ENCODE measurements around the gene BLACAT1.

The BLACAT1 gene

DNA sequence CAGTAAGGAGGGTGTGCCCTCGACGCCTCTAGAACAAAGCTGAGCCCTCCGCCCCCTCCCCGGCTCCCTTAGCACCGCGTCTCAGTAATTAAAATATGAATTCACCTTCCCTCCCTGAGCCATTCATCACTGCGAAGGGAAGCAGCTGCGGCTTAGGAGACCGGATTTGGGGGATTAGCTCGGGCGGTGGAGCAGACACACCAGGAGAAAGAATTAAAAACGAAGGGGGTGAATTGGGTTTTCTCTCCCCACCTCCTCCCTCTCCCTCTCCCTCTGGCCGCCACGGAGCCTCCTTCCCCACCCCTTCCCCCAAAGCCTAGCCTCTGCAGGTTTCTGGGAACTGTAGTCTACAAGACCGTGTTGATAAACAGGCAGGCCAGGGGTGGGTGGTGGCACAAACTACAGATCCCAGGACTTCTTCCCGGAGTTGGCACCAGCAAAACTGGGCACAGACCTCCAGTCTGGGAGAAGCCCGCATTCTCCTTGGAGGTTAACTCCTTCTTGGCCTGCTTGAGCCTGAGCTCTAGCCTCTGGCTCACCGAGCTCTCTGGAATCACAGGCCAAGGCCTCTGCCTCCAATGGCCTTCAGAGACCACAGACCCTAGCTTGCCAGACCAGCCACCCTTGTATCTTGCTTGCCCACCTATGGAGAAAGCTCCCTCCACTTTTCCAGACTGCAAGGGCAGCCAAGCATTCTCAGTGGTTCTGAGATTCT, 10.8 kb downstream of the BLACAT1 start:
- ATAC-seq, result no peak
- TF ChIP-seq ZFP30 (CRISPR knock-in tag; IDR thresholded peaks at IDR 0.05) (no peak), GLIS3 (CRISPR knock-in tag; IDR thresholded peaks at IDR 0.05) (no peak), PPARA (CRISPR knock-in tag; IDR thresholded peaks at IDR 0.05; ENCODE audit: borderline replicate concordance) (no peak), ARNTL (CRISPR knock-in tag; IDR thresholded peaks at IDR 0.05; ENCODE audit: borderline replicate concordance, low read depth) (no peak)

DNA sequence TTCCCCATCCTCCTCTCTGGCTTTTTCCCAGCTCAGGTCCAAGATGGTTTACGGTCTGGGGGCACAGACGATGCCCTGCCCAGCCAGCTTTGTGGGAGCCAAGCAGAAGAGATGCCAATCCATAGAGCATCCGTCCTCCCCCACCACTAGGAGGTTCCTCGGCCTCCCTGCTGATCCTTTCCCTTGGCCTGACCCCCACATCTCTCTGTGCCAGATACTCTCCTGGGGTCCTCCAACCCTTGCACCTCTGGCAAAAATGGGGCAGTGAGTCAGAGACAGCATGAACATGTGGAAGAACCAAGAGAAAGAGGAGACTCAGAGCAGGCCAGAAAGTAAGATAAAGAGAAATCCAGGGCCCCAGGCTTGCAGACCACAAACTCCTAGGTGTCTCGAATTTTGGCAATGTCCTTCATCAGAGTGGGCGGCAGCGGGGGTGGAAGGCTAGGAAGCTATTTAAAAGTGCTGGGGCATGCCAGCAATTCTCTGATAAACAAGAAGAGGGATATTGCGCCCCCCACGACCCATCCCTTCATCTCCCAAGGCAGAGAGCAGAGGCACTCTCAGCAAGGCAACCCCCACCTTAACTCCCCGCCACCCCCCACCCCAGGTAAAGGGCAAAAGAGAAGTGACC, 11.4 kb downstream of the BLACAT1 start:
- TF ChIP-seq PPARA (CRISPR knock-in tag; IDR thresholded peaks at IDR 0.05; ENCODE audit: borderline replicate concordance), result no peak
- TF ChIP-seq BACH2 (CRISPR knock-in tag; IDR thresholded peaks at IDR 0.05; ENCODE audit: borderline replicate concordance), result no peak
- TF ChIP-seq ZFP30 (CRISPR knock-in tag; IDR thresholded peaks at IDR 0.05), result no peak
- TF ChIP-seq ZC3H10 (CRISPR knock-in tag; IDR thresholded peaks at IDR 0.05), result no peak
- TF ChIP-seq, protein P1, sequence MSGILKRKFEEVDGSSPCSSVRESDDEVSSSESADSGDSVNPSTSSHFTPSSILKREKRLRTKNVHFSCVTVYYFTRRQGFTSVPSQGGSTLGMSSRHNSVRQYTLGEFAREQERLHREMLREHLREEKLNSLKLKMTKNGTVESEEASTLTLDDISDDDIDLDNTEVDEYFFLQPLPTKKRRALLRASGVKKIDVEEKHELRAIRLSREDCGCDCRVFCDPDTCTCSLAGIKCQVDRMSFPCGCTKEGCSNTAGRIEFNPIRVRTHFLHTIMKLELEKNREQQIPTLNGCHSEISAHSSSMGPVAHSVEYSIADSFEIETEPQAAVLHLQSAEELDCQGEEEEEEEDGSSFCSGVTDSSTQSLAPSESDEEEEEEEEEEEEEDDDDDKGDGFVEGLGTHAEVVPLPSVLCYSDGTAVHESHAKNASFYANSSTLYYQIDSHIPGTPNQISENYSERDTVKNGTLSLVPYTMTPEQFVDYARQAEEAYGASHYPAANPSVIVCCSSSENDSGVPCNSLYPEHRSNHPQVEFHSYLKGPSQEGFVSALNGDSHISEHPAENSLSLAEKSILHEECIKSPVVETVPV (CRISPR knock-in tag; IDR thresholded peaks at IDR 0.05), result no peak
- no peak for TF ChIP-seq CSDC2 (CRISPR knock-in tag; IDR thresholded peaks at IDR 0.05)
- no peak for TF ChIP-seq ESRRG (CRISPR knock-in tag; IDR thresholded peaks at IDR 0.05)
- TF ChIP-seq, protein P2, sequence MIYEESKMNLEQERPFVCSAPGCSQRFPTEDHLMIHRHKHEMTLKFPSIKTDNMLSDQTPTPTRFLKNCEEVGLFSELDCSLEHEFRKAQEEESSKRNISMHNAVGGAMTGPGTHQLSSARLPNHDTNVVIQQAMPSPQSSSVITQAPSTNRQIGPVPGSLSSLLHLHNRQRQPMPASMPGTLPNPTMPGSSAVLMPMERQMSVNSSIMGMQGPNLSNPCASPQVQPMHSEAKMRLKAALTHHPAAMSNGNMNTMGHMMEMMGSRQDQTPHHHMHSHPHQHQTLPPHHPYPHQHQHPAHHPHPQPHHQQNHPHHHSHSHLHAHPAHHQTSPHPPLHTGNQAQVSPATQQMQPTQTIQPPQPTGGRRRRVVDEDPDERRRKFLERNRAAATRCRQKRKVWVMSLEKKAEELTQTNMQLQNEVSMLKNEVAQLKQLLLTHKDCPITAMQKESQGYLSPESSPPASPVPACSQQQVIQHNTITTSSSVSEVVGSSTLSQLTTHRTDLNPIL (CRISPR knock-in tag; IDR thresholded peaks at IDR 0.05; ENCODE audit: low read depth), result no peak
- TF ChIP-seq, protein P3, sequence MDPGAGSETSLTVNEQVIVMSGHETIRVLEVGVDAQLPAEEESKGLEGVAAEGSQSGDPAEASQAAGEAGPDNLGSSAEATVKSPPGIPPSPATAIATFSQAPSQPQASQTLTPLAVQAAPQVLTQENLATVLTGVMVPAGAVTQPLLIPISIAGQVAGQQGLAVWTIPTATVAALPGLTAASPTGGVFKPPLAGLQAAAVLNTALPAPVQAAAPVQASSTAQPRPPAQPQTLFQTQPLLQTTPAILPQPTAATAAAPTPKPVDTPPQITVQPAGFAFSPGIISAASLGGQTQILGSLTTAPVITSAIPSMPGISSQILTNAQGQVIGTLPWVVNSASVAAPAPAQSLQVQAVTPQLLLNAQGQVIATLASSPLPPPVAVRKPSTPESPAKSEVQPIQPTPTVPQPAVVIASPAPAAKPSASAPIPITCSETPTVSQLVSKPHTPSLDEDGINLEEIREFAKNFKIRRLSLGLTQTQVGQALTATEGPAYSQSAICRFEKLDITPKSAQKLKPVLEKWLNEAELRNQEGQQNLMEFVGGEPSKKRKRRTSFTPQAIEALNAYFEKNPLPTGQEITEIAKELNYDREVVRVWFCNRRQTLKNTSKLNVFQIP (CRISPR knock-in tag; IDR thresholded peaks at IDR 0.05; ENCODE audit: borderline replicate concordance, low read depth), result no peak
- TF ChIP-seq ZNF8 (CRISPR knock-in tag; IDR thresholded peaks at IDR 0.05), result no peak
- TF ChIP-seq, protein P4, sequence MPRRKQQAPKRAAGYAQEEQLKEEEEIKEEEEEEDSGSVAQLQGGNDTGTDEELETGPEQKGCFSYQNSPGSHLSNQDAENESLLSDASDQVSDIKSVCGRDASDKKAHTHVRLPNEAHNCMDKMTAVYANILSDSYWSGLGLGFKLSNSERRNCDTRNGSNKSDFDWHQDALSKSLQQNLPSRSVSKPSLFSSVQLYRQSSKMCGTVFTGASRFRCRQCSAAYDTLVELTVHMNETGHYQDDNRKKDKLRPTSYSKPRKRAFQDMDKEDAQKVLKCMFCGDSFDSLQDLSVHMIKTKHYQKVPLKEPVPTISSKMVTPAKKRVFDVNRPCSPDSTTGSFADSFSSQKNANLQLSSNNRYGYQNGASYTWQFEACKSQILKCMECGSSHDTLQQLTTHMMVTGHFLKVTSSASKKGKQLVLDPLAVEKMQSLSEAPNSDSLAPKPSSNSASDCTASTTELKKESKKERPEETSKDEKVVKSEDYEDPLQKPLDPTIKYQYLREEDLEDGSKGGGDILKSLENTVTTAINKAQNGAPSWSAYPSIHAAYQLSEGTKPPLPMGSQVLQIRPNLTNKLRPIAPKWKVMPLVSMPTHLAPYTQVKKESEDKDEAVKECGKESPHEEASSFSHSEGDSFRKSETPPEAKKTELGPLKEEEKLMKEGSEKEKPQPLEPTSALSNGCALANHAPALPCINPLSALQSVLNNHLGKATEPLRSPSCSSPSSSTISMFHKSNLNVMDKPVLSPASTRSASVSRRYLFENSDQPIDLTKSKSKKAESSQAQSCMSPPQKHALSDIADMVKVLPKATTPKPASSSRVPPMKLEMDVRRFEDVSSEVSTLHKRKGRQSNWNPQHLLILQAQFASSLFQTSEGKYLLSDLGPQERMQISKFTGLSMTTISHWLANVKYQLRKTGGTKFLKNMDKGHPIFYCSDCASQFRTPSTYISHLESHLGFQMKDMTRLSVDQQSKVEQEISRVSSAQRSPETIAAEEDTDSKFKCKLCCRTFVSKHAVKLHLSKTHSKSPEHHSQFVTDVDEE (CRISPR knock-in tag; IDR thresholded peaks at IDR 0.05), result no peak
- TF ChIP-seq ZNF70 (CRISPR knock-in tag; IDR thresholded peaks at IDR 0.05), result no peak
- TF ChIP-seq TOX (CRISPR knock-in tag; IDR thresholded peaks at IDR 0.05; ENCODE audit: borderline replicate concordance), result no peak
- no peak for TF ChIP-seq GLIS3 (CRISPR knock-in tag; IDR thresholded peaks at IDR 0.05)
- TF ChIP-seq OSR1 (CRISPR knock-in tag; IDR thresholded peaks at IDR 0.05), result no peak
- no peak for TF ChIP-seq SNAI2 (CRISPR knock-in tag; IDR thresholded peaks at IDR 0.05)

DNA sequence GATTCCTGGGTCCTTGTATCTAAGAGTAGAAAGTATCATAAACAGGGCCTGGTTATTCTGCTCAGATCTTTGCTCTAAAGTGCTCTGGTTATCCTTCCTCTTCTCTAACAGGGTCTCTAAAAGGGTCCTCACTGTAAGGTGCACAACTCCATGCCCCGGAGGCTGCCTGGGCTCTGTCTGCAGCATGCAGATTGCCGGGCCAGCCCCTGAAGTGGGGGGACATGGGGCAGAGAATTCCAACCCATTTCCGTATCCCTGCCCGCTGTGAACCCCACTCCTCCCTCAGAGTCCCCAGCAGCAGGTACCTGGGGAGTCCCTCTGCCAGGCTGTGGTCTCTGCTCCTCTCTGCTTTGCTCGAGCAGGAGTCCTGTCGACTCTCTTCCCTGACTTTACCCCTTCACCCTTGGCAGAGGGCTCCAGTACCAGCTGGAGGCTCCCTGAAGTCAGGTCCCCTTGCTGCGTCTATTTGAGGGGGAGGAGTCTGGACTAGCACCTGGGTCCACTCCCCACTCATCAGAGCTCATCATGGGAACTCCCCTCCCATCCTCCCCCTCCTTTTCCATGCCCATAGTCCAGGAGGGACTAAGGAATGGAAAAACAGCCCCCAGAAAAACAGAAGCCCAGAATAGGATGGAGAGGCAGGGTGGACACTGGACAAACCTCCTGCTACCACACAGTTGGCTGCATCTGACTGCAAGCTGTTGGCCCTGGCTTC, 12.1 kb downstream of the BLACAT1 start:
- TF ChIP-seq ZFP30 (CRISPR knock-in tag; IDR thresholded peaks at IDR 0.05), result no peak
- no peak for TF ChIP-seq BACH2 (CRISPR knock-in tag; IDR thresholded peaks at IDR 0.05; ENCODE audit: borderline replicate concordance)
- TF ChIP-seq TOX (CRISPR knock-in tag; IDR thresholded peaks at IDR 0.05; ENCODE audit: borderline replicate concordance), result no peak
- TF ChIP-seq, protein P5, sequence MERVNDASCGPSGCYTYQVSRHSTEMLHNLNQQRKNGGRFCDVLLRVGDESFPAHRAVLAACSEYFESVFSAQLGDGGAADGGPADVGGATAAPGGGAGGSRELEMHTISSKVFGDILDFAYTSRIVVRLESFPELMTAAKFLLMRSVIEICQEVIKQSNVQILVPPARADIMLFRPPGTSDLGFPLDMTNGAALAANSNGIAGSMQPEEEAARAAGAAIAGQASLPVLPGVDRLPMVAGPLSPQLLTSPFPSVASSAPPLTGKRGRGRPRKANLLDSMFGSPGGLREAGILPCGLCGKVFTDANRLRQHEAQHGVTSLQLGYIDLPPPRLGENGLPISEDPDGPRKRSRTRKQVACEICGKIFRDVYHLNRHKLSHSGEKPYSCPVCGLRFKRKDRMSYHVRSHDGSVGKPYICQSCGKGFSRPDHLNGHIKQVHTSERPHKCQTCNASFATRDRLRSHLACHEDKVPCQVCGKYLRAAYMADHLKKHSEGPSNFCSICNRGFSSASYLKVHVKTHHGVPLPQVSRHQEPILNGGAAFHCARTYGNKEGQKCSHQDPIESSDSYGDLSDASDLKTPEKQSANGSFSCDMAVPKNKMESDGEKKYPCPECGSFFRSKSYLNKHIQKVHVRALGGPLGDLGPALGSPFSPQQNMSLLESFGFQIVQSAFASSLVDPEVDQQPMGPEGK (CRISPR knock-in tag; IDR thresholded peaks at IDR 0.05; ENCODE audit: borderline replicate concordance), result no peak
- TF ChIP-seq, protein P3 (CRISPR knock-in tag; IDR thresholded peaks at IDR 0.05; ENCODE audit: borderline replicate concordance, low read depth), result no peak
- TF ChIP-seq PPARA (CRISPR knock-in tag; IDR thresholded peaks at IDR 0.05; ENCODE audit: borderline replicate concordance), result no peak
- TF ChIP-seq, protein P1 (CRISPR knock-in tag; IDR thresholded peaks at IDR 0.05), result no peak
- TF ChIP-seq CSDC2 (CRISPR knock-in tag; IDR thresholded peaks at IDR 0.05), result no peak
- TF ChIP-seq ZNF70 (CRISPR knock-in tag; IDR thresholded peaks at IDR 0.05), result no peak
- TF ChIP-seq GLIS3 (CRISPR knock-in tag; IDR thresholded peaks at IDR 0.05), result no peak

More for the DNA sequence above, 11.4 kb downstream of the BLACAT1 start:
- ATAC-seq, result no peak

More for the DNA sequence above, 12.1 kb downstream of the BLACAT1 start:
- no peak for ATAC-seq
